ENCODE data around the gene ZMYM3. TPM values are rescaled to one million over a fixed set of nuclear protein-coding genes. Genes with fewer than 3 reads are reported as not detected.

Gene ZMYM3
- total and polyA plus RNA-seq, 9 donors, result 17.2 to 75.8 (median 50.1) TPM

- Histone ChIP-seq H3K9me3 (no peaks in the 10 kb centered on the region), H3K36me3 (no peaks in the 10 kb centered on the region), H3K4me3 (no peak overlapping the region), H3K27ac (peak overlapping the region in 1 of 2 donors; percentile 20), H3K27me3 (no peaks in the 10 kb centered on the region), H3K4me1 (ENCODE audit: insufficient read depth) (peaks cover 6% of the 10 kb centered on the region)
- intact Hi-C loops (cut with DNase I), result loop anchor here in 1 of 4 donors (10.0 kb wide), 2 partner anchors 67 to 113 kb away; partner anchors contain the start of gene TAF1
- TF ChIP-seq EP300 (IDR thresholded peaks at IDR 0.05), result no peak
- TF ChIP-seq POLR2A (IDR thresholded peaks at IDR 0.05), result no peak
- TF ChIP-seq CTCF (IDR thresholded peaks at IDR 0.05), result no peak
- no peak for DNase-seq
- 58 to 67% (median 58%) methylated on average over 2 of the region's 2 CpGs for WGBS, 3 donors
These were observed 1.7 kb downstream of the ZMYM3 start for GRCh38 chrX:71252221-71252620.

- peaks cover 6% of the 10 kb centered on the region for H3K4me1 ChIP-seq (ENCODE audit: insufficient read depth)
- no peaks in the 10 kb centered on the region for H3K36me3 ChIP-seq
- TF ChIP-seq EP300 (IDR thresholded peaks at IDR 0.05) (no peak), CTCF (IDR thresholded peaks at IDR 0.05) (no peak), POLR2A (IDR thresholded peaks at IDR 0.05) (no peak)
- WGBS, 3 donors, result 24 to 35% (median 27%) methylated on average over 8 of the region's 8 CpGs
- intact Hi-C loops (cut with DNase I), result loop anchor here in 1 of 4 donors (10.0 kb wide), 2 partner anchors 67 to 113 kb away; partner anchors contain the start of gene TAF1
- no peak for DNase-seq
- no peaks in the 10 kb centered on the region for H3K27me3 ChIP-seq
- no peak overlapping the region for H3K4me3 ChIP-seq
- H3K27ac ChIP-seq, result peak overlapping the region in 1 of 2 donors; percentile 20
- no peaks in the 10 kb centered on the region for H3K9me3 ChIP-seq
These were observed 2.4 kb downstream of the ZMYM3 start for GRCh38 chrX:71251466-71251973.

GRCh38 chrX:71250841-71251240 lies 3.1 kb downstream of the ZMYM3 start:
- intact Hi-C loops (cut with DNase I), result loop anchor here in 1 of 4 donors (10.0 kb wide), 2 partner anchors 66 to 114 kb away; partner anchors contain the start of gene TAF1
- WGBS, 3 donors, result 65 to 81% (median 73%) methylated on average over 9 of the region's 9 CpGs
- TF ChIP-seq EP300 (IDR thresholded peaks at IDR 0.05) (no peak), CTCF (IDR thresholded peaks at IDR 0.05) (no peak), POLR2A (IDR thresholded peaks at IDR 0.05) (no peak)

GRCh38 chrX:71245159-71245558 lies 8.8 kb downstream of the ZMYM3 start:
- WGBS, 3 donors, result 74 to 81% (median 75%) methylated on average over 2 of the region's 2 CpGs
- Histone ChIP-seq H3K4me3 (no peak overlapping the region), H3K36me3 (no peaks in the 10 kb centered on the region), H3K27ac (no peak overlapping the region), H3K4me1 (ENCODE audit: insufficient read depth) (no peaks in the 10 kb centered on the region), H3K9me3 (no peaks in the 10 kb centered on the region), H3K27me3 (no peaks in the 10 kb centered on the region)
- intact Hi-C loops (cut with DNase I), result no loop called here
- DNase-seq, result no peak
- TF ChIP-seq POLR2A (IDR thresholded peaks at IDR 0.05), result no peak
- no peak for TF ChIP-seq EP300 (IDR thresholded peaks at IDR 0.05)
- TF ChIP-seq CTCF (IDR thresholded peaks at IDR 0.05), result no peak

More at GRCh38 chrX:71250841-71251240, 3.1 kb downstream of the ZMYM3 start:
- Histone ChIP-seq H3K4me3 (no peak overlapping the region), H3K9me3 (no peaks in the 10 kb centered on the region), H3K4me1 (ENCODE audit: insufficient read depth) (peaks cover 6% of the 10 kb centered on the region), H3K27ac (no peak overlapping the region), H3K27me3 (no peaks in the 10 kb centered on the region), H3K36me3 (no peaks in the 10 kb centered on the region)
- no peak for DNase-seq

Measured in ovary (tissue), 9 donors.